Suprapubic skin (tissue), 4 donors: Measurements from ENCODE around the gene COG5.

Source experiments
- CTCF ChIP-seq, 2 donors: fragments of 200-600 bp in 1 of 2; fragments of 450-650 bp in 1 of 2; sonication (generic) in 1 of 2; IDR thresholded peaks; one replicate each; pipeline ENCODE4 v1.5.1; 2016 to 2019; ENCODE audit warnings: antibody characterized with exemption in 2 of 2, mild to moderate bottlenecking in 1 of 2, moderate library complexity in 1 of 2
- EP300 ChIP-seq: sonication (generic); formaldehyde crosslinking; IDR thresholded peaks from one replicate; pipeline ENCODE4 v1.6.1; 2017; ENCODE audit warnings: antibody characterized with exemption
- POLR2A ChIP-seq, 2 donors: fragments of 450-650 bp; IDR thresholded peaks; one replicate each; pipeline ENCODE4 v1.6.1; 2017; ENCODE audit warnings: antibody characterized with exemption in 2 of 2, mild to moderate bottlenecking in 2 of 2, moderate library complexity in 2 of 2
- POLR2AphosphoS5 ChIP-seq, 3 donors: sonication (generic); formaldehyde crosslinking; IDR thresholded peaks; one replicate each; pipeline ENCODE4 v1.6.1; 2017; ENCODE audit warnings: antibody characterized with exemption in 3 of 3

- TF ChIP-seq POLR2AphosphoS5 (IDR thresholded peaks at IDR 0.05) (no peak), POLR2A (IDR thresholded peaks at IDR 0.05) (no peak), CTCF (IDR thresholded peaks at IDR 0.05) (no peak), EP300 (no peak)
These were observed 94.9 kb downstream of the COG5 start for GRCh38 chr7:107468824-107469223.
